ENCODE data around the gene GRWD1.

GRWD1 gene

DNA sequence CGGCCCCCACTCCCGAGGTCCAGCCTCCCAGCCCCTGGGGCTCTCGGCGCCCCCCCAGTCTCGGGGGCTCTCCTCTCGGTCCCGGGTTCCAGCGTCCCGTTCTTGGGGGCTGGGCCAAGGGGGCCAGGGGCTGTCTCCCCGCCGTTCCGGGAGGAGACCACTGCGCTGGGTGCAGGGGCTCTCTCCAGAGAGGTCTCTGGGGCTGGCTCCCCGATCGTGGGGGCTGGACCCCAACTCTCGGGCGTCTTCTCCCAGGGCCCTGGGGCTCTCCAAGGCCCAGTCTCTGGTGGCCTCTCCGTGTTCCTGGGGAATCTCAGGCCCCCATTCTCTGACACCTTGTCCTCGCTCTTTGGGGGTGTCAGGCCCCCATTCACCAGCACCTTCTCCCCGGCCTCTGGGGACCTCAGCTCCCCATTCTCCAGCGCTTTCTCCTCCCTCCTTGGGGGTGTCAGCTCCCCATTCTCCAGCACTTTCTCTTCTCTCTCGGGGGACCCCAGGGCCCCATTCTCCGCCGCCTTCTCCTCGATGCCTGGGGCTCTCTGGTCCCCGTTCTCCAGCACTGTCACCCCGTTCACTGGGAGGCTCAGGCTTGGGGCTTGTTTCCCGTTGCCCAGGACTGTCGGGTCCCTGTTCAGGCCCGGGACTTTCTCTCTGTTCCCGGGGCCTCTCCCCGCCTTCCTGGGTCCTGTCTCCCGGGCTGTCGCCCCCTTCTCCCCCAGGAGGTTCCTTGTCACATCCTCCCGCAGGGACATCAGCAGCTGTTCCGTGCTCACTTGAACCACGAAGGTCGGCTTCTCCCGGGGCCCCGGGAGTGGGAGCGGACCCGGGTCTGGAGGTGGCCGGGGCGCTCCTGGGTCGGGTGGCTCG lies 52.2 kb downstream of the GRWD1 start:
- DNase-seq (ENCODE audit: low spot score): no peak

DNA sequence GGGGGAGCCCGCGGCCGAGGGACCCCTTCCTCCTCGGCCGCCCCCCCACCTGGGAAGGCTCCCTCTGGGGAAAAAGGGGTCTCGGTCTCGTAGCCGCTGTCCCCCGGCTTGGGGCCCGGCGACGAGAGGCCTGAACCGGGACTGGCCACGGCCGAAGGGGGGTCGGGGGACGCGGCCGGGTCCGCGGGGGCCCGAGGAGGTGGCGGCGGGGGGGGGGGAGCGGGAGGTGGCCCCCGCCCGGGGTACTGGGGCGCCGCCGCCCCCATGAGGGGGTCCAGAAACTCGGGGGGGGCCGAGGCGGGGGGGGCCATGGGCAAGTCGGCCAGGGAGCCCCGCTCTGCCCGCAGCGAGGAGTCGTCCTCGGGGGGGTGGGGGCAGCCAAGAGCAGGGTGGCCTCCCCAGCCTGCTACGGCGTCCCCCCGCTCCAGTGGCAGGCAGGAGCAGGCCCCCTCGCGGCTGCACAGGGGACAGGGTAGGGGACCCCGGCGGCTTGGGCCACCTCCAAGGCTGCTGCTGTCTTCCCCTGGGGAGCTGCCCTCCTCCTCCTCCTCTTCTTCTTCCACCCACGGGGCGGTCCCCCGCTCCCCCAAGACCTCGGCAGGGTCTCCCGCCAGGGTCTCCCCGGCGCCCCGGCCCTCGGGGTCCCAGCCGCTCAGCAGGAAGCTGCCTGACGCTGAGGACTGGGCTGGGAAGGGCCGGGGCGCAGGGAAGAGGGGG lies 53.0 kb downstream of the GRWD1 start:
- DNase-seq (ENCODE audit: low spot score): no peak

DNA sequence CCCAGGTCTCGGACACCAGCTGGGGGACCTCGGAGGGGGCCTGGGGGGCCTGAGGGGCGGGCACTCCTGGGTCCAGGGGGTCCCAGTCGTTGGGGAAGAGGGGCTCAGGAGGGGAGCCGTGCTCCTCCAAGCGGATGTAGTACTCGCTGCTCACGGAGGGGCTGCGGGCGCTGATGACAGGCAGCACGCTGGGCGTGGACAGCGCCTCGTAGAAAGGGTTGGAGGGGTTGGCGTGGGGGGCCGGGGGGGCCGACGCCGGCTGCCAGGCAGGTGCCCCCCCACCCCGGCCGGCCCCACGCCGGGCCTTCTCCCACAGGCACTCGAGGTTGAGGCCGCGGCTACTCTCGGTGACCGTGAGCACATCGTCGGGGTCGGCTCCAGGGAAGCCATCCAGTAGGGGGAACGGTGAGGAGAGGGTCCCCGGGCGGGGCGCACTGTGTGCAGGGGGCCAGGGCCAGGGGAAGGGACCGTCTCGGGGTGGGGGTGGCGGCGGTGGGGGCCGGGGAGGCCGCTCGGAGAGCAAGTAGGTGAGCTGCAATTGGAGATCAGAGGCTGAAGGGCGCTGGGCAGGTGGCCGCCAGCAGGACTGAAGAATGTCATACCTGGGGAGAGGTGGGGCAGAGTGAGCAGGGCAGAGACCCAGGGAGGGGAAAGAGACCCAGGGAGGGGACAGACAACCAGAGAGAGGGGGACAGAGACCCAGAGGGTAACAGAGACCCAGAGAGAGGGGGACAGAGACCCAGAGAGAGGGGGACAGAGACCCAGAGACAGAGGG lies 53.7 kb downstream of the GRWD1 start:
- DNase-seq (ENCODE audit: low spot score): no peak

DNA sequence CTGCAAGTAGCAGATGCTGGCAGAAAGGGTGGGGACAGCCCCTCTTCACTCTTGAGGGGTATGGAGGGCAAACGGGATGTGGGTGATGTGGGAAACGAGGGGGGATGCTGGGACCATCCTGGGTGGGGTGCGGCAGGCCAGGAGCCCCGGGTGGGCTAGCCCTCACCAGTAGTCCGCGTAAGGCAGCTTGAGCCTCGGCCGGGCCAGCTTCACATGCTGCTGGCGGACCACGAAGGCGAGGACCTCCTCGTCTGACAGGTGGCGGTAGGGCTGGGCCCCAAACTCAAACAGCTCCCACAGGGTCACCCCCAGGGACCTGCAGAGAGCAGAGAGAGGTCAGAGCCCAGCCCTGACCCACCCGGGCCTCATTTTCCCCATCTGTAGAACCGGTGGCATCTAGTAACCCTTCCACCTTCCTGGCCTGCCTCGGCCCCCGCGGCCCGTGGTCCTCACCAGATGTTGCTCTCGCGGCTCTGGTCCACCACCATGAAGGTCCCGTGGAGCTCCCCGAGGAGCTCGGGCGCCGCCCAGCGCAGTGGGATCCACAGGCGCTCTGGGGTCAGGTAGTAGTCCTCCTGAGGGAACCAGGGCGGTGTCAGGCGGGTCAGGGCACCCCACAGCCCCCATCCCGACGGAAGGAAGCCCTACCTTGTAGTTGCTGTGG lies 55.2 kb downstream of the GRWD1 start:
- no peak for DNase-seq (ENCODE audit: low spot score)

DNA sequence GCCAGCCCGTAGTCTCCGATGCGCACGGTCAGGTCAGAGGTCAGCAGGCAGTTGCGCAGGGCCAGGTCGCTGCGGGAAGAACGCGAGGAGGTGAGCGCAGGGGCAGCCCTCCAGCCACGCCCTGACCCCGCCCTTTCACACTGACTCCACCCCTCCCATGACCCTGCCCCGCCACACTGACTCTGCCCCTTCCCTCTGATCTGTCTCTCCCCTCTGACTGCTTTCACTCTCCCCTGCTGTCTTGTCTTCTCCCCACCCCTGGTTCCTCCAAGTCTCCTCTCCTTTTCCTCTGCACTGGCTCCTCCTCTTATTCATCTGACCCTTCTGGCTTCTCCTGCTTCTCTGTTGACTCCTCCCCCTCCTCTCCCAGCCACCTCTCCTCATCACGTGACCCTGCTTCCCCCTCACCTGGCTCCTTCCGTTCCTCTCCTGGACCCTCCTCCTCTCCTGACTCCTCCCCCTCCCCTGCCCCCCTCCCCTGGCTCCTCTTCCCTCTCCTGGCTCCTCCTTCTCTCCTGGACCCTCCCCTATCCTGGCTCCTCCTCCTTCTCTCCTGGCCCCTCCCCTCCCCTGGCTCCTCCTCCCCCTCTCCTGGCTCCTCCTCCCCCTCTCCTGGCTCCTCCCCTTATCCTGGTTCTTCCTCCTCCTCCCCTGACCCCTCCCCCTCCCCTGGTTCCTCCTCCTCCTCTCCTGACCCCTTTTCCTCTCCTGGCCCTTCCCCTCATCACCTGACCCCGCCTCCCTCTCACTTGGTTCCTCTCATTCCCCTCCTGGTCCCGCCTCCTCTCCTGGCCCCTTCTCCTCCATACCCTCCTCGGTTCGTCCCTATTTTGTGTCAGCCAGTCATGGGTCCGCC lies 55.9 kb downstream of the GRWD1 start:
- DNase-seq (ENCODE audit: low spot score): no peak

DNA sequence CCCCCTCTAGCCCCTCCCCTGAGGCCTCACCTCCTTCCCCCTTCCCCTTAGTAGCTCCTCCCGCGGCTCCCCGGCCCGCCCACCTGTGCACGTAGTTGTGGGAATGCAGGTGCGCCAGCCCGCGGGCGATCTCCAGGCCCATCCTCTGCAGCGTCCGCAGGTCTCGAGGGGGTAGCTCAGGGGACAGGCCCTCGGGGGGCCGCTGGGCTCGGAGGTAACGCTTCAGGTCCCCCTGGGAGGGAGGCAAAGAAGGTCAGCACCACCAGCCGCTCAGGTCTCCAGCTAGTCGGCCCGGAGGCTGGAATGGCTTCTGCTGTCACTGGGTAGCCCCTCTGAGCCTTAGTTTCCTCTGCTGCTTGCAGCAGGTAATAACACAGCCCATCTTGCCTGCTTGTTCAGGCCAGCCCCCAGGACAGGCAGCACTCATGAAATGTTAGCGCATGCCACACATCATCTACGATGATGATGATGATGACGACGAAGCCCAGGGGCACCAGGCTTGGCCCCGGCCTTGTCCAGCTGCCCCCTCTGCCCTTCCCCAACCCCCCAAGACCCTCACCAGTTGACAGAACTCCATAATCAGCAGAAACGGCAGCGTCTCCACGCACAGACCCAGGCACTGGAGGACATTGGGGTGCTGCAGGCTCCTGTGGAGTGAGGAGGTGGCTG lies 56.7 kb downstream of the GRWD1 start:
- no peak for DNase-seq (ENCODE audit: low spot score)

DNA sequence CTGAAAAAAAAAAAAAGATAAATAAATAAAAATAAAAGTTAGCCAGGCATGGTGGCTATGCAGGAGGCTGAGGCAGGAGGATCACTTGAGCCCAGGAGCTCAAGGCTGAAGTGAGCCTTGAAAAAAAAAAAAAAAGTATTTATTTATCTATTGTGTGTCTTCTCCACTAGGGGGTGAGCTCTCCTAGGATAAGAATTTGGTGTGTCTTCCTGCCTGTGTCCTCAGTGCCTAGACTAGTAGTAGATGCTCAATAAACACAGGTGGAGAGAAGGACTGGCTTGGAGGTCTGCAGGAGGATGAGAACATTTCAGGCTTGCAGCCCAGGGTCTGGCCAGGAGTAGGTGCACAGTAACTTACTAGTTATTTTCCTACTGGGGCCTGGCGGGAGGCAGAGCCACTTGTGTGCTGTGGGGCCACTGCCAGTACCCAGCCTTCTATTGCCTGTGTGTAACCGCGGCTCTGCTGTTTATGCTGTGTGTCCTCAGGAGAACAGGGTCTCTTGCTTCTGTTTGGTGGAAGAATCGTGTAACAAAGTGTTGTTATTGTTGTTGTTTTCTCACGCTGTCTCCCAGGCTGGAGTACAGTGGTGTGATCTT lies 60.5 kb downstream of the GRWD1 start:
- DNase-seq (ENCODE audit: low spot score): no peak
